Breast epithelium (tissue), 4 donors: ENCODE data around the gene TLE1. TPM values are rescaled to one million over a fixed set of nuclear protein-coding genes. Genes with fewer than 3 reads are reported as not detected.
"Not testable (repeated sequence)": the region's sequence is repeated elsewhere in the genome, so short reads cannot be mapped to it uniquely, and the experiment has no call there.

Experiments
- DNase-seq, 2 donors: peaks; one replicate each; pipeline ENCODE4 v3.0.0-alpha.2; 2019; ENCODE audit warnings: low spot score in 2 of 2
- H3K27ac ChIP-seq, 2 donors: fragments of 200-600 bp; sonication (generic) in 1 of 2; one replicate each; pipeline ENCODE4 v1.5.1; 2016 to 2019; ENCODE audit warnings: mild to moderate bottlenecking in 1 of 2
- H3K27me3 ChIP-seq, 2 donors: fragments of 200-600 bp; sonication (generic) in 1 of 2; one replicate each; pipeline versions ENCODE4 v1.5.1 to v1.6.0; 2017 to 2019; ENCODE audit warnings: control low read depth in 1 of 2, mild to moderate bottlenecking in 1 of 2
- H3K36me3 ChIP-seq: fragments of 200-600 bp; one replicate; pipeline ENCODE4 v1.5.1; 2019
- H3K4me1 ChIP-seq, 2 donors: fragments of 200-600 bp; sonication (generic); one replicate each; pipeline ENCODE4 v1.5.1; 2016 to 2019; ENCODE audit warnings: control low read depth in 1 of 2
- H3K4me3 ChIP-seq, 3 donors: fragments of 200-600 bp; sonication (generic); 1 replicate in 2 of 3; 2 replicates in 1 of 3; pipeline ENCODE4 v1.5.1; 2016 to 2019; ENCODE audit warnings: mild to moderate bottlenecking in 3 of 3, moderate library complexity in 2 of 3
- H3K9me3 ChIP-seq, 2 donors: fragments of 200-600 bp; sonication (generic) in 1 of 2; one replicate each; pipeline ENCODE4 v1.5.1; 2016 to 2019; ENCODE audit warnings: control low read depth in 1 of 2
- CTCF ChIP-seq, 3 donors: fragments of 450-650 bp; IDR thresholded peaks; one replicate each; pipeline ENCODE4 v1.5.1; 2016 to 2017; ENCODE audit warnings: antibody characterized with exemption in 3 of 3, mild to moderate bottlenecking in 3 of 3, moderate library complexity in 3 of 3
- POLR2A ChIP-seq: fragments of 450-650 bp; IDR thresholded peaks from one replicate; pipeline ENCODE4 v1.6.1; 2016; ENCODE audit warnings: antibody characterized with exemption, mild to moderate bottlenecking, moderate library complexity
- POLR2AphosphoS5 ChIP-seq, 3 donors: sonication (generic); formaldehyde crosslinking; IDR thresholded peaks; one replicate each; pipeline ENCODE4 v1.6.1; 2017; ENCODE audit warnings: antibody characterized with exemption in 3 of 3
- intact Hi-C: fragments of 100-400 bp; cut with DNase I; formaldehyde crosslinking; loops from one replicate; pipeline ENCODE4 v1.15.1; 2023; ENCODE audit warnings: low total_unique reads
- total RNA-seq, 3 donors: library from RNA; depleted of rRNA; stranded (reverse); fragments of >200 nt; gene quantifications; one replicate each; pipeline ENCODE4 v1.1.0, GENCODE V29; 2016

TLE1 gene
- total RNA-seq, 3 donors from 2014 or later: 41.1 to 52.1 (median 47.4) TPM

- intact Hi-C loops: no loop called here
- H3K27me3 ChIP-seq: no peaks in the 10 kb centered on the region
- H3K9me3 ChIP-seq: no peaks in the 10 kb centered on the region
- no peak overlapping the region for H3K4me3 ChIP-seq
- no peak for DNase-seq
- no peak overlapping the region for H3K27ac ChIP-seq
- H3K36me3 ChIP-seq: no peaks in the 10 kb centered on the region
- H3K4me1 ChIP-seq: no peaks in the 10 kb centered on the region
- TF ChIP-seq POLR2AphosphoS5 (IDR thresholded peaks at IDR 0.05) (no peak), CTCF (IDR thresholded peaks at IDR 0.05) (no peak), POLR2A (no peak)
Measured at GRCh38 chr9:81598811-81599210, 90.5 kb downstream of the TLE1 start.

- H3K27me3 ChIP-seq: no peaks in the 10 kb centered on the region
- intact Hi-C loops: no loop called here
- no peak overlapping the region for H3K4me3 ChIP-seq
- H3K27ac ChIP-seq: no peak overlapping the region
- H3K4me1 ChIP-seq: no peaks in the 10 kb centered on the region
- no peak for DNase-seq
- TF ChIP-seq POLR2A (no peak), CTCF (IDR thresholded peaks at IDR 0.05) (no peak), POLR2AphosphoS5 (IDR thresholded peaks at IDR 0.05) (no peak)
- H3K9me3 ChIP-seq: no peaks in the 10 kb centered on the region
- no peaks in the 10 kb centered on the region for H3K36me3 ChIP-seq
Measured at GRCh38 chr9:81598123-81598497, 91.2 kb downstream of the TLE1 start.

- Histone ChIP-seq H3K4me1 (no peaks in the 10 kb centered on the region), H3K27me3 (no peaks in the 10 kb centered on the region), H3K9me3 (no peaks in the 10 kb centered on the region), H3K27ac (no peak overlapping the region), H3K36me3 (no peaks in the 10 kb centered on the region), H3K4me3 (no peak overlapping the region)
- intact Hi-C loops: no loop called here
- TF ChIP-seq CTCF (IDR thresholded peaks at IDR 0.05): no peak
- no peak for TF ChIP-seq POLR2A
- no peak for TF ChIP-seq POLR2AphosphoS5 (IDR thresholded peaks at IDR 0.05)
- DNase-seq: no peak
Measured at GRCh38 chr9:81597419-81598122, 91.8 kb downstream of the TLE1 start.

- Histone ChIP-seq H3K4me1 (no peaks in the 10 kb centered on the region), H3K9me3 (no peaks in the 10 kb centered on the region), H3K27ac (no peak overlapping the region), H3K36me3 (no peaks in the 10 kb centered on the region), H3K4me3 (no peak overlapping the region), H3K27me3 (no peaks in the 10 kb centered on the region)
- TF ChIP-seq POLR2AphosphoS5 (IDR thresholded peaks at IDR 0.05): no peak
- DNase-seq: no peak
- intact Hi-C loops: no loop called here
Measured at GRCh38 chr9:81596679-81597418, 92.5 kb downstream of the TLE1 start.

- Histone ChIP-seq H3K36me3 (no peaks in the 10 kb centered on the region), H3K9me3 (no peaks in the 10 kb centered on the region), H3K27ac (no peak overlapping the region), H3K27me3 (no peaks in the 10 kb centered on the region), H3K4me3 (no peak overlapping the region), H3K4me1 (no peaks in the 10 kb centered on the region)
- intact Hi-C loops: no loop called here
- TF ChIP-seq POLR2AphosphoS5 (IDR thresholded peaks at IDR 0.05): no peak
- no peak for DNase-seq
Measured at GRCh38 chr9:81595887-81596543, 93.3 kb downstream of the TLE1 start.

- H3K4me1 ChIP-seq, H3K9me3 ChIP-seq, intact Hi-C loops, H3K4me3 ChIP-seq, H3K27me3 ChIP-seq, DNase-seq, H3K36me3 ChIP-seq, H3K27ac ChIP-seq: not testable (repeated sequence)
Measured at GRCh38 chr9:81595293-81595692, 94.1 kb downstream of the TLE1 start.
